SK-N-MC (cell line): Measurements from ENCODE around the gene PPP4R3B.

Experiments used
- EZH2 ChIP-seq: fragments of 200-600 bp; sonication (generic); IDR thresholded peaks from one replicate; pipeline ENCODE4 v1.6.1; 2017; ENCODE audit warnings: antibody characterized with exemption
- FOXP2 ChIP-seq: optimal IDR thresholded peaks from 2 replicates; pipeline ENCODE3; 2011; ENCODE audit warnings: mild to moderate bottlenecking, moderate library complexity; ENCODE audit not compliant: insufficient read depth; ENCODE audit errors: extremely low read length, control extremely low read depth
- POLR2AphosphoS5 ChIP-seq: IDR thresholded peaks from 2 replicates; pipeline ENCODE4 v1.6.1; 2012; ENCODE audit warnings: mild to moderate bottlenecking, low read depth, low read length, borderline replicate concordance

GRCh38 chr2:55526174-55526573 lies 91.2 kb downstream of the PPP4R3B start:
- TF ChIP-seq EZH2 (no peak), POLR2AphosphoS5 (no peak), FOXP2 (no peak)
